Left hindlimb (tissue), 1 donor: ENCODE results near the gene AFAP1.

ENCODE experiments used
- DNase-seq: peaks from one replicate; pipeline ENCODE4 v3.0.0-alpha.2; 2018

AFAP1 gene

DNA sequence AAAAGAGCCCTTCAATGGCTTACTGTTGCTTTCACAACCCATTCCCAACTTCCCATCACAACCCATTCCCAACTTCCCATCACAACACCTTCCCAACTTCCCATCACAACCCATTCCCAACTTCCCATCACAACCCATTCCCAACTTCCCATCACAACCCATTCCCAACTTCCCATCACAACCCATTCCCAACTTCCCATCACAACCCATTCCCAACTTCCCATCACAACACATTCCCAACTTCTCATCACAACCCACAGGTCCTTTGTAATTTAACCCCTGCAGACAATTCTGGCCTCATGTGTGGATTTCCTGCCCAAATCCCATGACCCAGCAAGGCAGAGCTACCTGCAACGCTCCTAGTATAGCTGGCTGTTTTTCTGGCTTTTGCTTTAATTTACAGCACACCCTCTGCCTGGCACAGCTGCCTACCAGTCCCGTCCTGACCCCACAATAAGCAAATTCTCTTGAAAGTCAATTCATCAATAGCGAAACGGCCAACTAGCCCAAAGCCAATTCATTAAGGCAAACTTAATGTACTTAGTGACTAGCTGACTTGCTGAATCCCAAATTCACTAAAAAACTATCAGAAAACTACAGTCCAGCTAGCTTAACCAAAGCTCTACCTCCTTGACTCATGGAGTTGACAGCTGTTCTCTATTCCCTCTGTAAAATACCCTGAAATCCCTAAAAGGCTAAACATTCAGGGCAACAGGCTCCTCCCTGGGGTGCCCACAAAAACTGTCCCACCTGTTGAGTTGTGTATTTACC, 75.6 kb downstream of the AFAP1 start:
- DNase-seq = peak; percentile 72

GRCh38 chr4:7862561-7863192, 77.0 kb downstream of the AFAP1 start:
- no peak for DNase-seq

- DNase-seq = peak; percentile 64
Measured at GRCh38 chr4:7861440-7861881, 78.2 kb downstream of the AFAP1 start.

- no peak for DNase-seq
Measured at GRCh38 chr4:7860600-7861163, 79.0 kb downstream of the AFAP1 start.

DNA sequence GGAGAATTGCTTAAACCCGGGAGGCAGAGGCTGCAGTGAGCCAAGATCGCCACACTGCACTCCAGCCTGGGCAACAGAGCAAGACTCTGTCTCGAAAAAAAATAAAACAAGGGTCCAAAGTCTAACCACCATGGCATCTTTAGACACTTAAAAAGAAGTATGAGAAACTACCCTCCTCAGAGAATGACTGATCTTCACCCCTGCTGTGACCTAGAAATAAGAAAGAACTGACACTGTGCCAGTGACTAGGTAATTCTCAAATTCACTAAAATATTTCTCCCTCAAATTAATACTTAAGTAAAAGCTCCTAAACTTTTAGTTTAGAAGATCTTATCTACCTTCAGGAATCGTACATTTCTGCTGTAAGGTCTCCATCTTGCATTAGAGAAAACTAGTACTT, 80.3 kb downstream of the AFAP1 start:
- DNase-seq = no peak

GRCh38 chr4:7858498-7858897, 81.2 kb downstream of the AFAP1 start:
- no peak for DNase-seq

GRCh38 chr4:7857993-7858392, 81.7 kb downstream of the AFAP1 start:
- no peak for DNase-seq

DNA sequence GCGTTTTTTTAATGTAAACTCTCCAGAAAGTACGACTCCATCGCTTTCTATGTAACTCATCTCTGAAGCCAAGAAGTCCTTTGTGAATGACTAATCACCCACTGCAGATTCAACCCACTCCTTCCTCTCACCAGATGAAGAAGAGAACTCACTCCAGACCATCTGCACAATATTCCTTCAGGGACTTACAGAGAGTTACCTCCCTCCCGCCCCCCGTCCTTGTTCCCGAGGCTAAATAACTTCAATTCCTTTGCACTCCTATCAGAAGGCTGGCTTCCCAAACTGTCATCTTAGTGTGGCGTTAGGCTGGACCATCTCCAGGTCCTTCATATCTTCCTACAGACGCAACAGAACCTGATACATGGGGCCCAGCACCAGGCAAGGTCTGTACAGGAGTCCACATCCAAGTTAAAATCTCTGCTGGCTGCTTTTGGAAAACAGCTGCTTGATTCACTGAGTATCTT, 82.4 kb downstream of the AFAP1 start:
- peak; percentile 72 for DNase-seq

- no peak for DNase-seq
Measured at GRCh38 chr4:7855731-7856130, 83.9 kb downstream of the AFAP1 start.

- DNase-seq = no peak
Measured at GRCh38 chr4:7854697-7855370, 84.8 kb downstream of the AFAP1 start.

- DNase-seq = peak; percentile 44
Measured at GRCh38 chr4:7854216-7854615, 85.4 kb downstream of the AFAP1 start.

GRCh38 chr4:7853271-7853670, 86.4 kb downstream of the AFAP1 start:
- no peak for DNase-seq

DNA sequence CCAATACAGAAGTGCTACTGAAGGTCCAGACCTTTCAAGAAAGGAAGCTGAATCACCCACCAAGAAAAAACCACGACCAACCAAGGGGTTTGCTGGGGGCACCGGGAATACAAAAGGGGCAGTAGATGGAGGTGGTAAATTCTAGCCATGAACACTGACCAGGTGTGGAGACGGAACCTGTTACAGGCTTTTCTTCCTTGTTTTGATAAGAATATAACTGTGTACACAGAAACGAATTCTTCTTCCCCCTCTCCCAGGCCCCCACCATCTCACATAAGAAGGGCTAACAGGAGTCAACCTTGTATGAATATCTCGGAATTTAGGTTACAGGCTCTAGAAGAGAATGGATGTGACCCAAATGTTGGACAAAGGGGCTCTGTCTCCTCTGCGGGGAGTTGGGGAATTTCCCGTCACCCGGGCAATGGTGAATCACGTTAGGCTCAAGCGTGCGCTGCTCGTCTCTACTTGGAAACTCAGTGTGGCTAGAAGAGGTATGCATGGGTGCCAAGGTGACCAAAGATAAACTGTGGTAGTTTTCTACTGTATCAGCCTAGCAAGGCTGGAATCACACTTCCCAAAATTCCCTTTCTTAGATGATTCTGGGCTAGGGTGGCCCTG, 87.0 kb downstream of the AFAP1 start:
- DNase-seq = no peak

DNA sequence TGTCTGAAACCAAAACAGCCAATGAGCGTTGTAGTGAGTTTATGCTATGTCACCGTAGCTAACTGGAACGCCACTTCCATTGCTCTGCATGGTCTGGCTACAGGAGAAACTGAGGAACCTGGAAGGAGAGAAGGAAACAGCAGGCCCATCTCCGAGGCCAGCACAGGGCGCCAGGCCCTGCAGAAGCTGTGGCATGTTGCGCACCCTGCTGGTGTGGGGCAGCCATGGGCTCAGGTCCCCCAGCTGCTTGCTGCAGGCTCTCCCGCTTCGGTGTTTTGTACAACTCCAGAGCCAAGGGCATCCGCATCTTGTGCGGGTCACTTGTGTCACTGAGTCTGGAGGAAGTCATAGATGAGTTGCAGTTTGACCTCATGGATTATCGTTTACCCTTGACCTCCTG, 89.2 kb downstream of the AFAP1 start:
- no peak for DNase-seq

DNA sequence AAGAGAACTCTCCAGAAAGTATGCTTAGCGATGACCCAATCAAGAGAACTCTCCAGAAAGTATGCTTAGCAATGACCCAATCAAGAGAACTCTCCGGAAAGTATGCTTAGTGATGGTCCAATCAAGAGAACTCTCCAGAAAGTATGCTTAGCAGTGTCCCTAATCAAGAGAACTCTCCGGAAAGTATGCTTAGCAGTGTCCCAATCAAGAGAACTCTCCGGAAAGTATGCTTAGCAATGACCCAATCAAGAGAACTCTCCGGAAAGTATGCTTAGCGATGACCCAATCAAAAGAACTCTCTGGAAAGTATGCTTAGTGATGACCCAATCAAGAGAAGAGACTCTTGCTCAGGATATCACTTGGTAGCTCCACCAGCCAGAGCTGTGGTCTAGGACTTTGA, 92.5 kb downstream of the AFAP1 start:
- DNase-seq = no peak

DNA sequence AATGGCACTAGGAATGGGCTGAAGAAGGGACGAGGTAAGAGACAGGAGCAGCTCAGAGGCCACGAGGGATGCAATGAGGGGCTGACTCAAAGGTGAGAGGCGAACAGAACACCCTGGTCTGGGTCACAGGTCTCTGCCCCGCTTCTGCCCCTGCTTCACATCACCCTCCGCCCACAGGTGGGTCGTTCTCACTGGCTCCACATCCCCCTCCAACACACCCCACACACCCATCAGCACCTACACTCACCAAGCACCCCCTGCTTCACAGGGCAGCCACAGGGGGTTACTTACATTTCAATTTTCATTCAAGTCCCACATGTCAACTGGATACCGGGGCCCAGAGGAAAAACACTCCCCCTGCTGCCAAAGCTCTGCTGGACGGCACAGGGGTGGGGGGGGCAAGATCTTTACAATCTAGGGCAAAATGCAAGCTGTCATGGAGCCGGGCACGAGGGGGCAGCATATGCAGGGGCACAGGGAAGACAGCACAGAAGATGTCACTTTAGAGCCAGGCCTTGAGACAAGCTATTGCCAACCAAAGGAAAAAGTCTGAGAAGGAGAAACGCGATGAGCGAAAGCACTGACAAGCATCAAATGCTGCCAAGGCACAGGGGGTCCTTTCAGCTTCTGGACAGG, 94.0 kb downstream of the AFAP1 start:
- no peak for DNase-seq

DNA sequence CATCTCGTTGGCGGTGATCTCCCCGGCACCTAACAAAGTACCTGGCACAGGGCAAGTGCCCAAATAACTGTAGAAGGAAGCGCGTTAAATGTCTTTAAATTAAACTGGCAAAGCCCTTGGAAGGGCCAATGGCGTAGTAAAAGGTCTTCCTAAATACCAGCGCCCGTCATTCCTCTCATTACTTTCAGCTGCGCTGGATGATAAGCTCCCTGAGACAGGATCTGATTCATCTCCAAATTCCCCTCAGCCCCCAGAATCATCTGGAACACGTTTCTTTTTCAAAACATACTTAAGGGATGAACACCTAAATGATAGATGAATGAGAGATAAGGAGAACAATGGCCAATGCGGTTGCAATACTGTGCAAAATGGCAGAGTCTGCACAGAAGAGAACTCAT, 95.1 kb downstream of the AFAP1 start:
- DNase-seq = no peak

DNA sequence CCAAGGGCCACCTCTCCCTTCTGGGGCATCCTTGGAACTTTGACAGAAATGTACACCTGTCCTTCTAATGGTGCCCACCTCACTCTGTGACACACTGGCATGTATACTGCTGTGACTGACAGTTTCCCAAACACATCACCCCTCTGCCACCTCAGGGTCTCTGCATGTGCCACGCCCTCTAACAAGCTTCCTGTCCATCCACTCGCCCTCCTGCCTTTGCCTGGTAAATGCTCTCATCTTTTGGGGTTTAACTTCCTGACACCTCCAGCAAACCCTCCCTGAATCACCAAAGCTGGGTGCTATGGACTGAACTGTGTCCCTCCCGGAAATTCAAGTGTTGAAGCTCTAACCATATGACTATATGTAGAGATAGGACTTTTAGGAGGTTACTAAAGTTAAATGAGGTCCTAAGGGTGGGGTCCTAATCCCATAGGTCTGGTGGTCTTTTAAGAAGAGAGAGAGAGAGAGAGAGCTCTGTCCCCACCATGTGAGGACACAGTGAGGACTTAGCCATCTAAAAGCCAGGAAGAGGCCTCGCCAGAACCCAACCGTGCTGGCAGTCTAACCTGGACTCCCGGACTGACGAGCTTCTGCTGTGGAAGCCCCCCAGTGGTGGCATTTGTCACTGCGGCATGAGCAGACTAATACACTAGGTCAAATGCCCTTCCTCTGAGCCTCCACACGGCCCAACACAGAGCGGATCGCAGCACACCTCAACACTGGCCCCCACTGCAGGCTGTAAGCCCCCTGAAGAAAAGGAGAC, 95.6 kb downstream of the AFAP1 start:
- DNase-seq = peak; percentile 73

DNA sequence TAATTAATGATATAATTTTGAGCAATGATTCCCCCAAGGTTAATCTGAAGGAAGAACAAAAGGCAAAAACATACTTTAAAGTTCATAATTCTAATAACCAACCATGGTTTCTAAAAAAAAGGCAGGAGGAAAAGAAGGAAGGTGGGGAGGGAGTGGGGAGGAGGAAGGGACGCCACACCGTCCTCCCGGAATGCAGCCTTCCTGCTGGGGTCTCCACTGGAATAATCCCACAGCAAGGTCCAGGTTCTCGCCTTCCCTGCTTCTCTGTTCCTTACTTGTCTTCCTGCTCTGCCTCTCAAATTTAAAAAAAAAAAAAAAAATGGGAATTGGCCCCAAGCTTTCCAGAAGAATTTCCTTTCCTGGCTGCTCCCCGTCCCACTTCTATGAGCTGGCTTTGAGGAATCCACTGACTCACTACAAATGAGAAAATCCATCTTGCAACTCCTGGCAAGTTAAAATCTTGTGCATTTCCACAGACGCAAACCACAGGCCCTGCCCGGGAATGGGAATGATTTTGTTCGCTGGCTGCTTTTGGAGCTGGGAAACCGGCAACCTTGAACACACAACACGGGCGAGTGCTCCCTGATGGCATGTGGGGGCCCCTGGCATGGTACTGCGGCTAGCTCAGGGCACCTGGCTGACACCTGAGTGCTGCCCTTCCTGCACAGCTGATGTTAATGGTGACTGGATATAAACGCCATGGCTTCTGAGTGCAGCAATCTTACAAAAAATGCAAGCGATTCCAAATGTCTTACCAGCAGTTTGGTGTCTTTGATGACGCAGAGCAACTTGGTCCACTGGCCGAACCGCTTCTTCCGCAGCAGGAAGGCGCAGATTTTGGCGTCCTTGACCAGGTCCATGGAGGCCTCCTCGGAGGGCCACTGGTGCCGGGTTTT, 97.0 kb downstream of the AFAP1 start:
- DNase-seq = peak; percentile 85

- no peak for DNase-seq
Measured at GRCh38 chr4:7841894-7842293, 97.8 kb downstream of the AFAP1 start.

DNA sequence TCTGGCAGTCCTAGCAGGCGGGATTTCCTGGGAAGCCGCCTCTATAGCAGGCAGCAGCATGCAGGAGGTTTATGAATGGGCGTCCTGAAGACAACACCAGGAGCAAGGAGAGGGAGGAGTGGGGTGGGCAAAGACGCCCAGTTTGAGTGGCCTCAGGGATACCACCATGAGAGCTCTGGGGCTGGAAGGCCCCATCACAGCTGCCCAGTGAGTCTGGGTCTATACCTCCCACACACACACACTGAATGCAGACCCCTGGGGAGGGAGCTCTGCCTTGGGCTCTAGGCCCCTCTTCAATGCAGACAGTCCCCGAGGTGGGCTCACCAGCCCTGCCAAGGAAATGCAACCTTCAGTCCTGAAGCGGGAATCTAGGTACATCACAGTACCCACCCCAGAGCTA, 98.6 kb downstream of the AFAP1 start:
- no peak for DNase-seq
